ENCODE measurements around the gene NOTCH3.

GRCh38 chr19:15218501-15218900, 17.7 kb upstream of the NOTCH3 start:
- TF ChIP-seq, protein P1, sequence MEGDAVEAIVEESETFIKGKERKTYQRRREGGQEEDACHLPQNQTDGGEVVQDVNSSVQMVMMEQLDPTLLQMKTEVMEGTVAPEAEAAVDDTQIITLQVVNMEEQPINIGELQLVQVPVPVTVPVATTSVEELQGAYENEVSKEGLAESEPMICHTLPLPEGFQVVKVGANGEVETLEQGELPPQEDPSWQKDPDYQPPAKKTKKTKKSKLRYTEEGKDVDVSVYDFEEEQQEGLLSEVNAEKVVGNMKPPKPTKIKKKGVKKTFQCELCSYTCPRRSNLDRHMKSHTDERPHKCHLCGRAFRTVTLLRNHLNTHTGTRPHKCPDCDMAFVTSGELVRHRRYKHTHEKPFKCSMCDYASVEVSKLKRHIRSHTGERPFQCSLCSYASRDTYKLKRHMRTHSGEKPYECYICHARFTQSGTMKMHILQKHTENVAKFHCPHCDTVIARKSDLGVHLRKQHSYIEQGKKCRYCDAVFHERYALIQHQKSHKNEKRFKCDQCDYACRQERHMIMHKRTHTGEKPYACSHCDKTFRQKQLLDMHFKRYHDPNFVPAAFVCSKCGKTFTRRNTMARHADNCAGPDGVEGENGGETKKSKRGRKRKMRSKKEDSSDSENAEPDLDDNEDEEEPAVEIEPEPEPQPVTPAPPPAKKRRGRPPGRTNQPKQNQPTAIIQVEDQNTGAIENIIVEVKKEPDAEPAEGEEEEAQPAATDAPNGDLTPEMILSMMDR (IDR thresholded peaks at IDR 0.05): no peak
- TF ChIP-seq ZFX (IDR thresholded peaks at IDR 0.05; ENCODE audit: borderline replicate concordance): no peak
